Activated CD4-positive, alpha-beta T cell treated with anti-CD3 and anti-CD28 coated beads for 36 hours (primary cell): ENCODE results near the gene SORCS2. TPM values are rescaled to one million over a fixed set of nuclear protein-coding genes. Genes with fewer than 3 reads are reported as not detected.
A peak's percentile ranks its signal among the peaks of the same experiment; 100 is the strongest.

ENCODE experiments used
- ATAC-seq: fragments of 200-7000 bp; cut with Tn5 transposase; one replicate; pipeline ENCODE4 v1.10.0; 2021; ENCODE audit warnings: mild to moderate bottlenecking, moderate library complexity
- CTCF ChIA-PET: fragments of 350-600 bp; sonication (Branson Sonifier 250); formaldehyde crosslinking; loops from one replicate; lab custom pipeline; 2021; ENCODE audit warnings: antibody characterized with exemption; lab: Charles Lee
- POLR2A ChIA-PET: fragments of 350-600 bp; sonication (Branson Sonifier 250); formaldehyde crosslinking; loops from one replicate; lab custom pipeline; 2021; ENCODE audit warnings: antibody characterized with exemption, inconsistent platforms; lab: Charles Lee
- DNase-seq: peaks from one replicate; pipeline ENCODE4 v3.0.0-alpha.2; 2020
- H3K27ac Mint-ChIP-seq: one replicate; pipeline ENCODE4 v1.8.0; 2021; ENCODE audit warnings: mixed read lengths
- H3K27me3 Mint-ChIP-seq: one replicate; pipeline ENCODE4 v1.8.0; 2021; ENCODE audit warnings: mixed read lengths
- H3K36me3 Mint-ChIP-seq: one replicate; pipeline ENCODE4 v1.8.0; 2021; ENCODE audit warnings: low read depth, mixed read lengths
- H3K4me1 Mint-ChIP-seq: one replicate; pipeline ENCODE4 v1.8.0; 2021; ENCODE audit warnings: mixed read lengths
- H3K4me3 Mint-ChIP-seq: one replicate; pipeline ENCODE4 v1.8.0; 2021; ENCODE audit warnings: mild to moderate bottlenecking, moderate library complexity, mixed read lengths
- H3K9me3 Mint-ChIP-seq: one replicate; pipeline ENCODE4 v1.8.0; 2021; ENCODE audit warnings: low read depth, mixed read lengths
- intact Hi-C, 2 experiments: fragments of 100-400 bp; cut with DNase I in 1 of 2; cut with micrococcal nuclease in 1 of 2; formaldehyde crosslinking; loops; one replicate each; pipeline versions ENCODE4 v1.14.2 to v1.15.1; 2022 to 2024; cut with DNase I, micrococcal nuclease
- total RNA-seq, 2 experiments: library from RNA; stranded (reverse); gene quantifications; one replicate each; pipeline ENCODE4 v1.2.3, GENCODE V29; 2021

SORCS2 gene
- total RNA-seq, 2 experiments from 2014 or later = 0.04 TPM; not detected in 1

GRCh38 chr4:7535094-7535493, 342.8 kb downstream of the SORCS2 start:
- no peak for ATAC-seq
- peaks cover 2% of the 10 kb centered on the region for H3K9me3 Mint-ChIP-seq
- POLR2A ChIA-PET = no interaction called here
- CTCF ChIA-PET = no interaction called here
- no peaks in the 10 kb centered on the region for H3K36me3 Mint-ChIP-seq
- no peaks in the 10 kb centered on the region for H3K4me1 Mint-ChIP-seq
- H3K27ac Mint-ChIP-seq = no peak overlapping the region
- intact Hi-C loops = no loop called here
- H3K4me3 Mint-ChIP-seq = no peak overlapping the region
- no peak for DNase-seq
- no peaks in the 10 kb centered on the region for H3K27me3 Mint-ChIP-seq

- Mint-ChIP-seq H3K27ac (no peak overlapping the region), H3K27me3 (no peaks in the 10 kb centered on the region), H3K9me3 (peaks cover 2% of the 10 kb centered on the region), H3K4me1 (no peaks in the 10 kb centered on the region), H3K4me3 (no peak overlapping the region), H3K36me3 (no peaks in the 10 kb centered on the region)
- intact Hi-C loops = no loop called here
- DNase-seq = no peak
- CTCF ChIA-PET = no interaction called here
- POLR2A ChIA-PET = no interaction called here
- no peak for ATAC-seq
These were observed 343.3 kb downstream of the SORCS2 start for GRCh38 chr4:7535619-7536018.

GRCh38 chr4:7536876-7537275, 344.5 kb downstream of the SORCS2 start:
- H3K27me3 Mint-ChIP-seq = no peaks in the 10 kb centered on the region
- no peaks in the 10 kb centered on the region for H3K36me3 Mint-ChIP-seq
- ATAC-seq = no peak
- no peak for DNase-seq
- H3K4me3 Mint-ChIP-seq = no peak overlapping the region
- peaks cover 2% of the 10 kb centered on the region for H3K9me3 Mint-ChIP-seq
- CTCF ChIA-PET = interaction anchor here (0.5 to 0.7 kb wide), 2 partner anchors 240 to 1450 kb away, joined by 3 read pairs; no protein-coding TSS in a partner anchor
- no peaks in the 10 kb centered on the region for H3K4me1 Mint-ChIP-seq
- H3K27ac Mint-ChIP-seq = no peak overlapping the region
- intact Hi-C loops = no loop called here
- POLR2A ChIA-PET = no interaction called here

GRCh38 chr4:7537853-7538400, 345.6 kb downstream of the SORCS2 start:
- ChIA-PET CTCF (no interaction called here), POLR2A (no interaction called here)
- Mint-ChIP-seq H3K9me3 (peaks cover 2% of the 10 kb centered on the region), H3K4me1 (no peaks in the 10 kb centered on the region), H3K36me3 (no peaks in the 10 kb centered on the region), H3K27ac (no peak overlapping the region), H3K4me3 (no peak overlapping the region), H3K27me3 (no peaks in the 10 kb centered on the region)
- no peak for DNase-seq
- intact Hi-C loops = no loop called here
- no peak for ATAC-seq

GRCh38 chr4:7538518-7538917, 346.2 kb downstream of the SORCS2 start:
- Mint-ChIP-seq H3K27ac (no peak overlapping the region), H3K36me3 (no peaks in the 10 kb centered on the region), H3K9me3 (peaks cover 2% of the 10 kb centered on the region), H3K4me3 (no peak overlapping the region), H3K4me1 (no peaks in the 10 kb centered on the region), H3K27me3 (no peaks in the 10 kb centered on the region)
- CTCF ChIA-PET = interaction anchor here (0.6 kb wide), 1 partner anchor 94 kb away, joined by 3 read pairs; no protein-coding TSS in a partner anchor
- intact Hi-C loops = no loop called here
- POLR2A ChIA-PET = no interaction called here
- no peak for DNase-seq
- ATAC-seq = no peak

- Mint-ChIP-seq H3K27ac (no peak overlapping the region), H3K36me3 (no peaks in the 10 kb centered on the region), H3K4me1 (no peaks in the 10 kb centered on the region), H3K27me3 (no peaks in the 10 kb centered on the region), H3K9me3 (peaks cover 2% of the 10 kb centered on the region), H3K4me3 (no peak overlapping the region)
- intact Hi-C loops = no loop called here
- DNase-seq = no peak
- ChIA-PET CTCF (interaction anchor here (0.6 kb wide), 1 partner anchor 93 kb away, joined by 3 read pairs; no protein-coding TSS in a partner anchor), POLR2A (no interaction called here)
- no peak for ATAC-seq
These were observed 346.8 kb downstream of the SORCS2 start for GRCh38 chr4:7539186-7539585.

GRCh38 chr4:7539659-7540058, 347.3 kb downstream of the SORCS2 start:
- ATAC-seq (peak; percentile 94), DNase-seq (peak; percentile 77)
- intact Hi-C loops = no loop called here
- CTCF ChIA-PET = no interaction called here
- Mint-ChIP-seq H3K27me3 (no peaks in the 10 kb centered on the region), H3K4me3 (no peak overlapping the region), H3K27ac (no peak overlapping the region), H3K36me3 (no peaks in the 10 kb centered on the region), H3K4me1 (no peaks in the 10 kb centered on the region), H3K9me3 (peaks cover 2% of the 10 kb centered on the region)
- POLR2A ChIA-PET = no interaction called here

- no peak overlapping the region for H3K4me3 Mint-ChIP-seq
- POLR2A ChIA-PET = no interaction called here
- no peak for ATAC-seq
- intact Hi-C loops = no loop called here
- H3K27ac Mint-ChIP-seq = no peak overlapping the region
- H3K27me3 Mint-ChIP-seq = no peaks in the 10 kb centered on the region
- no peaks in the 10 kb centered on the region for H3K36me3 Mint-ChIP-seq
- no peaks in the 10 kb centered on the region for H3K4me1 Mint-ChIP-seq
- CTCF ChIA-PET = no interaction called here
- peaks cover 2% of the 10 kb centered on the region for H3K9me3 Mint-ChIP-seq
- DNase-seq = no peak
These were observed 347.9 kb downstream of the SORCS2 start for GRCh38 chr4:7540206-7540605.

- H3K4me3 Mint-ChIP-seq = no peak overlapping the region
- H3K36me3 Mint-ChIP-seq = no peaks in the 10 kb centered on the region
- intact Hi-C loops = no loop called here
- H3K27ac Mint-ChIP-seq = no peak overlapping the region
- POLR2A ChIA-PET = no interaction called here
- peaks cover 2% of the 10 kb centered on the region for H3K9me3 Mint-ChIP-seq
- ATAC-seq (no peak), DNase-seq (no peak)
- CTCF ChIA-PET = no interaction called here
- no peaks in the 10 kb centered on the region for H3K27me3 Mint-ChIP-seq
- no peaks in the 10 kb centered on the region for H3K4me1 Mint-ChIP-seq
These were observed 348.5 kb downstream of the SORCS2 start for GRCh38 chr4:7540654-7541413.

- H3K4me1 Mint-ChIP-seq = no peaks in the 10 kb centered on the region
- no peak for DNase-seq
- POLR2A ChIA-PET = no interaction called here
These were observed 349.1 kb downstream of the SORCS2 start for GRCh38 chr4:7541414-7541810.

GRCh38 chr4:7542781-7543180, 350.4 kb downstream of the SORCS2 start:
- H3K9me3 Mint-ChIP-seq = peaks cover 2% of the 10 kb centered on the region
- H3K27ac Mint-ChIP-seq = no peak overlapping the region
- ChIA-PET CTCF (no interaction called here), POLR2A (no interaction called here)
- ATAC-seq (no peak), DNase-seq (no peak)
- no peaks in the 10 kb centered on the region for H3K4me1 Mint-ChIP-seq
- no peaks in the 10 kb centered on the region for H3K27me3 Mint-ChIP-seq
- no peak overlapping the region for H3K4me3 Mint-ChIP-seq
- intact Hi-C loops = no loop called here
- no peaks in the 10 kb centered on the region for H3K36me3 Mint-ChIP-seq

More at GRCh38 chr4:7541414-7541810, 349.1 kb downstream of the SORCS2 start:
- H3K9me3 Mint-ChIP-seq = peaks cover 2% of the 10 kb centered on the region
- CTCF ChIA-PET = no interaction called here
- H3K27ac Mint-ChIP-seq = no peak overlapping the region
- no peak for ATAC-seq
- intact Hi-C loops = no loop called here
- H3K4me3 Mint-ChIP-seq = no peak overlapping the region
- H3K36me3 Mint-ChIP-seq = no peaks in the 10 kb centered on the region
- no peaks in the 10 kb centered on the region for H3K27me3 Mint-ChIP-seq

- H3K4me1 Mint-ChIP-seq = no peaks in the 10 kb centered on the region
- intact Hi-C loops = no loop called here
- H3K9me3 Mint-ChIP-seq = peaks cover 2% of the 10 kb centered on the region
- no peak for ATAC-seq
- ChIA-PET CTCF (no interaction called here), POLR2A (no interaction called here)
- peaks cover 4% of the 10 kb centered on the region for H3K27me3 Mint-ChIP-seq
- DNase-seq = no peak
- no peaks in the 10 kb centered on the region for H3K36me3 Mint-ChIP-seq
- no peak overlapping the region for H3K4me3 Mint-ChIP-seq
- no peak overlapping the region for H3K27ac Mint-ChIP-seq
These were observed 353.9 kb downstream of the SORCS2 start for GRCh38 chr4:7546152-7546808.
